PC-3 (cell line): ENCODE data around the gene MSH3. TPM values are rescaled to one million over a fixed set of nuclear protein-coding genes. Genes with fewer than 3 reads are reported as not detected.

Experiments used
- ATAC-seq: fragments of 200-7000 bp; cut with Tn5 transposase; 2 replicates; pipeline ENCODE4 v1.9.1; 2020; ENCODE audit warnings: mild to moderate bottlenecking, moderate library complexity
- BruUV-seq: library from RNA; stranded (reverse); fragments of 400-500 nt; replicated peaks from 2 replicates; lab custom pipeline; 2021; lab: Mats Ljungman, UMichigan
- CTCF ChIA-PET: fragments of 300-600 bp; sonication (Branson Sonifier 250); formaldehyde crosslinking; loops from one replicate; lab custom pipeline; 2022; ENCODE audit warnings: antibody characterized with exemption; lab: Charles Lee
- POLR2A ChIA-PET: fragments of 300-600 bp; sonication (Branson Sonifier 250); formaldehyde crosslinking; loops from one replicate; lab custom pipeline; 2022; ENCODE audit warnings: antibody characterized with exemption; ENCODE audit not compliant: unreplicated experiment; lab: Charles Lee
- DNase-seq: peaks from one replicate; pipeline ENCODE4 v3.0.0-alpha.2; 2015
- H2AFZ ChIP-seq: fragments of 300-600 bp; sonication (generic); 2 replicates; pipeline ENCODE4 v1.6.0; 2016; ENCODE audit warnings: antibody characterized with exemption, low read length
- H3F3A ChIP-seq: fragments of 300-600 bp; sonication (generic); one replicate; pipeline ENCODE4 v1.6.0; 2017; ENCODE audit warnings: antibody characterized with exemption, low read length, control low read depth, mild to moderate bottlenecking; ENCODE audit not compliant: unreplicated experiment
- H3K27ac ChIP-seq: fragments of 300-600 bp; sonication (generic); 2 replicates; pipeline ENCODE4 v1.5.1; 2016; ENCODE audit warnings: mild to moderate bottlenecking, low read length
- H3K27me3 ChIP-seq: fragments of 300-600 bp; sonication (generic); 2 replicates; pipeline ENCODE4 v1.6.1; 2016; ENCODE audit warnings: low read length, mixed read lengths
- H3K36me3 ChIP-seq: fragments of 300-600 bp; sonication (generic); 2 replicates; pipeline ENCODE4 v1.6.1; 2016; ENCODE audit warnings: low read depth, mixed run types, low read length, mixed read lengths
- H3K4me1 ChIP-seq: fragments of 300-600 bp; sonication (generic); 2 replicates; pipeline ENCODE4 v1.5.1; 2016; ENCODE audit warnings: low read length; ENCODE audit not compliant: insufficient read depth
- H3K4me2 ChIP-seq: fragments of 300-600 bp; sonication (generic); 2 replicates; pipeline ENCODE4 v1.6.0; 2016; ENCODE audit warnings: low read length
- H3K4me3 ChIP-seq: fragments of 300-600 bp; sonication (generic); 2 replicates; pipeline ENCODE4 v1.5.1; 2016; ENCODE audit warnings: mild to moderate bottlenecking, low read length, mixed read lengths
- H3K79me2 ChIP-seq: fragments of 300-600 bp; sonication (generic); 2 replicates; pipeline ENCODE4 v1.6.1; 2017; ENCODE audit warnings: low read length, mixed read lengths
- H3K9ac ChIP-seq: fragments of 300-600 bp; sonication (generic); 2 replicates; pipeline ENCODE4 v1.6.0; 2016; ENCODE audit warnings: mild to moderate bottlenecking, low read length
- H3K9me2 ChIP-seq: fragments of 300-600 bp; sonication (generic); replicated peaks from 2 replicates; pipeline ENCODE4 v1.6.1; 2016; ENCODE audit warnings: mixed run types, low read length, mixed read lengths
- H3K9me3 ChIP-seq: fragments of 300-600 bp; sonication (generic); 2 replicates; pipeline ENCODE4 v1.6.1; 2016; ENCODE audit warnings: low read length, mixed read lengths
- H4K20me1 ChIP-seq: fragments of 300-600 bp; sonication (generic); 2 replicates; pipeline ENCODE4 v1.6.1; 2016; ENCODE audit warnings: low read length, mixed read lengths
- CTCF ChIP-seq: fragments of 300-600 bp; sonication (generic); conservative IDR thresholded peaks from 2 replicates; pipeline ENCODE4 v1.5.1; 2017; ENCODE audit warnings: antibody characterized with exemption, low read depth, mild to moderate bottlenecking, low read length
- EZH2 ChIP-seq: fragments of 300-600 bp; sonication (generic); IDR thresholded peaks from one replicate; pipeline ENCODE4 v1.6.1; 2017; ENCODE audit warnings: antibody characterized with exemption, mild to moderate bottlenecking, low read length; ENCODE audit not compliant: unreplicated experiment
- EZH2phosphoT487 ChIP-seq: fragments of 300-600 bp; sonication (generic); IDR thresholded peaks from 2 replicates; pipeline ENCODE4 v1.6.1; 2018; ENCODE audit warnings: mild to moderate bottlenecking, antibody characterized with exemption, low read length, borderline replicate concordance
- intact Hi-C: fragments of 100-400 bp; cut with micrococcal nuclease; formaldehyde crosslinking; loops from 2 replicates; pipeline ENCODE4 v1.9.0; 2023
- total RNA-seq: library from RNA; depleted of rRNA; stranded (reverse); fragments of >200 nt; gene quantifications from 2 replicates; pipeline ENCODE4 v1.2.3, GENCODE V29; 2014

Gene MSH3
- total RNA-seq, 1 experiment from 2014 or later: 9.0 TPM

DNA sequence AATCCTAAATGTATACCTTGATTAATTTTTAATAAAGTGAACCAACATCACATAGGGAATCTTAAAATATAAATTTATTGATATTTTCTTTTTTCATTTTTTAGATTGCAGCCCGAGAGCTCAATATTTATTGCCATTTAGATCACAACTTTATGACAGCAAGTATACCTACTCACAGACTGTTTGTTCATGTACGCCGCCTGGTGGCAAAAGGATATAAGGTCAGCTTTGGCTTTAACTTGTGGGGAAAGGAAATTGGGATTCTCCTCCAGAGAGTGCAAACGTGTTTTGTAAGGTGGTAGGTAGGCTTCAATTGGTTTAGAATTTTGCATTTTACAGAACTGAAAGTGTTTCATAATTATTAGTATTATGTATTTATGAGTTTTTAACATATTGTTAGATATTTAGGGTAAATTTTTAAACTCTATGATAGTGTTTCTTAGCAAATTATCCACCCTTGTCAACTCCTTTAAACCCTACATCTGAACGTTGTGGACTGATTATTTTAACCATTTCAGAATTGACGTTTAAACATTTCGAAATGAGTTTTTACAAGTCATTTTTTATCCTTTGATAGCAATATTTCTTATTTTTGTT is 17.8 kb downstream of the MSH3 start:
- no TSS peak for BruUV-seq
- no peaks in the 10 kb centered on the region for H3K27me3 ChIP-seq
- DNase-seq (peak; percentile 79), ATAC-seq (peak; percentile 79)
- no peaks in the 10 kb centered on the region for H3K79me2 ChIP-seq
- TF ChIP-seq EZH2phosphoT487 (no peak), CTCF (peak; percentile 63), EZH2 (no peak)
- no peaks in the 10 kb centered on the region for H3K4me1 ChIP-seq
- intact Hi-C loops: loop anchor here (2.0 to 10.0 kb wide), 3 partner anchors 183 to 327 kb away; partner anchors contain the start of gene FAM151B
- no peak overlapping the region for H3K4me2 ChIP-seq
- H3K9me2 ChIP-seq: no peaks in the 10 kb centered on the region
- H2AFZ ChIP-seq: no peak overlapping the region
- peaks cover 16% of the 10 kb centered on the region for H3K36me3 ChIP-seq
- H4K20me1 ChIP-seq: no peaks in the 10 kb centered on the region
- POLR2A ChIA-PET: no interaction called here
- H3F3A ChIP-seq: no peaks in the 10 kb centered on the region
- H3K9ac ChIP-seq: no peak overlapping the region
- H3K27ac ChIP-seq: no peak overlapping the region
- no peaks in the 10 kb centered on the region for H3K9me3 ChIP-seq
- no peak overlapping the region for H3K4me3 ChIP-seq
- CTCF ChIA-PET: interaction anchor here (0.6 to 1.1 kb wide), 4 partner anchors 184 to 326 kb away, joined by 3 to 6 read pairs (median 4); partner anchors contain the start of gene FAM151B

DNA sequence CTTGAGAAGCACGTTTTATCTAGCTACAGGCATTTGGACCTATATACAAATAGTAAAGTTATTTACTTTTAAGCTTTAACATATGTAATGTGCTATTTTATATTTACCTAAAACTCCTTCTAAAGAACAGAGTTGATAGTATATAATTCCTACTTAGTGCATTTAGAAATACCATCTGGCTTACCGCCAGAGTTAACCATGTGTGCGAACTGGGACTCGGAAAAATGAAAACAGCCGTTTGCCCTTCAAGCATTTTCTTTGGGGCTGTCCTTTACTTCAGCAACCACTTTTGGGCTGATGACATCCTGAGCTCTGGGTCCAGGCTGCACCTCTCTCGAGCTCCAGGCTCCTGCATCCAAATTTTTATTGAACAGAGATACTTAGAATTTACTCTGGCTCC is 22.3 kb downstream of the MSH3 start:
- Histone ChIP-seq H3K36me3 (peaks cover 20% of the 10 kb centered on the region), H3K79me2 (no peaks in the 10 kb centered on the region), H3K27ac (no peak overlapping the region), H3K4me3 (no peak overlapping the region), H3K4me2 (no peak overlapping the region), H3K9me2 (no peaks in the 10 kb centered on the region), H3K9me3 (no peaks in the 10 kb centered on the region), H4K20me1 (no peaks in the 10 kb centered on the region), H3F3A (no peaks in the 10 kb centered on the region), H2AFZ (no peak overlapping the region), H3K27me3 (no peaks in the 10 kb centered on the region), H3K9ac (no peak overlapping the region), H3K4me1 (no peaks in the 10 kb centered on the region)
- ATAC-seq: no peak
- TF ChIP-seq EZH2 (no peak), EZH2phosphoT487 (no peak), CTCF (no peak)
- no TSS peak for BruUV-seq
- intact Hi-C loops: loop anchor here (10.0 kb wide), 1 partner anchor 332 kb away; no protein-coding TSS in a partner anchor
- POLR2A ChIA-PET: no interaction called here
- CTCF ChIA-PET: no interaction called here
- no peak for DNase-seq

DNA sequence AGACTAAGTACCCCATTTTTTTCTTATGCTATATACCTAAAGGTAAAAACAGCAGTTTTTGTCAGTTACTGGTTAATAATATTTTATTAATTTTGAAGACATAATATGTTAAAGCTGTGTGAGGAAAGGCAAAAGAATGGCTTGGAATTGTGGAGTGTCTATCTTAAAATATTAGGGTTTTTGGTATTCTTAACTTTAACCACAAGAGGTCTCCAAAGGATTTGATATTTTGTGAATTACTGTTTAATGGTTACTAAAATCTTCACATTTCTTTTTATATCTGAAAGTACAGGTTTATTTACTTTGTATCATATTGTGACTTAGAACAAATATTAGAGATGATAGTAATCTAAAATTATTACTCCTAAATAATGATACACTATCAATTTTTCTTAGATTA is 32.3 kb downstream of the MSH3 start:
- H3K79me2 ChIP-seq: no peaks in the 10 kb centered on the region
- ChIA-PET POLR2A (no interaction called here), CTCF (no interaction called here)
- H4K20me1 ChIP-seq: no peaks in the 10 kb centered on the region
- no peak overlapping the region for H3K4me3 ChIP-seq
- no TSS peak for BruUV-seq
- H3K9me3 ChIP-seq: no peaks in the 10 kb centered on the region
- no peak overlapping the region for H3K9ac ChIP-seq
- no peak overlapping the region for H2AFZ ChIP-seq
- peaks cover 6% of the 10 kb centered on the region; the same call in 1 of the 2 replicates for H3K36me3 ChIP-seq
- no peaks in the 10 kb centered on the region for H3K9me2 ChIP-seq
- no peaks in the 10 kb centered on the region for H3F3A ChIP-seq
- H3K27me3 ChIP-seq: no peaks in the 10 kb centered on the region
- DNase-seq (peak; percentile 40), ATAC-seq (no peak)
- no peak overlapping the region for H3K4me2 ChIP-seq
- no peaks in the 10 kb centered on the region for H3K4me1 ChIP-seq
- intact Hi-C loops: loop anchor here (1.0 to 10.0 kb wide), 4 partner anchors 422 to 608 kb away; no protein-coding TSS in a partner anchor
- no peak overlapping the region for H3K27ac ChIP-seq
- TF ChIP-seq EZH2phosphoT487 (no peak), CTCF (peak; percentile 40)
